RKO (cell line): ENCODE data around the gene PAPPA2.

Experiments
- DNase-seq: peaks from one replicate; pipeline ENCODE4 v3.0.0-alpha.2; 2016; ENCODE audit warnings: low spot score

PAPPA2 gene

DNA sequence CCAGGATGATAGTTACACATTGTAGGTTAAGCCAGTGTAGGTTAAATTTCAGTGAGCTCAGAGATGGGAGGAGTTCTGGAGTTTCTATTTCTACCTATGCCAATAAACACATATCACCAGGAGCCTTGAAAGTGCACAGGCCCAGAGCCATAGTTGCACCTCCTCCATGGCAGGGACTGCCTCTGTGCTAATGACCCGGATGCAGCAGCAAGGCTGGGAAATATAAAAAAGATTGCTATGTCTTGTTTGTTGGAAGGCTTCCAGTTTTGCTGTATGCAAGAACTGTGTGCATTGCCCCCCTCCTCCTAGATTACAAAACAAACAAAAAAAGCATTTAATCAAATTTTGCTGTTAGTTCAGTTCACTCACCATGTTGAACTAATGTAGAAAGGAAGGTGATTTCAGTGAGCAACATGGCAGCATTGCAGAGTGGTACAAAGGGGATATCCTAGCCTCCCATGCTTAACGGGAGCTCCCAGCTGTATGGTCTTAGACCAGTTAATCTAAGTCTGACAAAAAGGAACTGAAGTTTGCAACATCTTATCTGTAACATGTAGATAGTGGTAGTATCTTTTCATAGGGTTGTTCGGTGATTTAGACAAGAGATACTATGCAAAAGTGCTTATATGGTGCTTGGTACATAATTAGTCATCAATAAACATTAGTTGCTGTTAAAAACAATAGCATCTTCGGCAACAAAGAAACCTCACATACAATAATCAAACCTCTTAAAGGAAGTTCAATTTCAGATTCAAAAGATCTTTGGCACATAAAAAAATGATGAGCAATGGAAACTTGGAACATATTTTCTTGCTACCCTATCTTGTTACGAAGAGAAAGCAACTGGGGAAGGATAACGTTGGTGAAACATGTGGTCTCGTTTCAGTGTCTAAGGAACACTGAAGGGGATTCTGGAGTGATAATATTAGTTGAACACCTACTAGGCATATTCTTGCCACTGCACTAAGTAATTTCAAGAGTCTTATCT lies 392.1 kb downstream of the PAPPA2 start:
- no peak for DNase-seq

DNA sequence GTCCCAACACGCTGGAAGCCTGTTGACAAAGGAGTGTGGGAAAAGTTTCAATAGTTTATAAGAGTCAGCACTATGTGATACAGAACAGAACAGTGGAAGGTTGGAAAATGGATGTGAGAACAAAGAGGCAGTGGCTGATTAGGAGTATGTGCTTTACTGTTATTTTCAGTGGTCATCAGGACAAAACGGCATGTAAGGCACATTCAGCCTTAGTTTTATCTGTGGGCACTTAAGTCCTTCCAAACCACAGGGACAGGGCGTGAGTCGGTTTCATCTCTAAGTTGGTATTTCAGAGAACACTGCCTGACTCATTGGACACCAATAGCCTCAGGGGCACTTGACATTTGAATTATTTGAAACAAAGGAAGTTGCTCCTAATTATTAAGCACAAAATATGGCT lies 394.7 kb downstream of the PAPPA2 start:
- no peak for DNase-seq

DNA sequence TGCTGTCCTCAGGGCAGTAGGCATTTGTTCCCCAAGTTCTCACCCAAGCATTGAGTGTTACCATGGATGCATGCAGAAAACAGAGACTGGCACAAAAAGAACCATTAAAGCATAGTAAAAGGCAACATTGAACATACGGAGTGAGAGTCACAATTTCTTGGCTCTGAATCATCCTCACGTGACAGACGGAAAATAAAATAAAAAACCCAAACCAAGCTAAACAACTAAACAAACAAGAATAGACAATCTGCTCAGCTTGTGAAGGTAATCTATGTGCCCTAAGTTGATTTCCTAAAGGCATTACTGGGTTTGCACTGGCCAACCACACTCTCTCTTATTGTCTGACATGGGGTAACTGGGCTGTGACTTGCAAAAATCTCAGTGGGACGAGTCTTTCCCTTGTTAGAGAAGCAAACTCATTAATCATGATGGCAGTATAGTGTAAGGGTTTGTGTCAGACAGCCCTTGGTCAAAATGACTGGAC lies 395.5 kb downstream of the PAPPA2 start:
- no peak for DNase-seq

DNA sequence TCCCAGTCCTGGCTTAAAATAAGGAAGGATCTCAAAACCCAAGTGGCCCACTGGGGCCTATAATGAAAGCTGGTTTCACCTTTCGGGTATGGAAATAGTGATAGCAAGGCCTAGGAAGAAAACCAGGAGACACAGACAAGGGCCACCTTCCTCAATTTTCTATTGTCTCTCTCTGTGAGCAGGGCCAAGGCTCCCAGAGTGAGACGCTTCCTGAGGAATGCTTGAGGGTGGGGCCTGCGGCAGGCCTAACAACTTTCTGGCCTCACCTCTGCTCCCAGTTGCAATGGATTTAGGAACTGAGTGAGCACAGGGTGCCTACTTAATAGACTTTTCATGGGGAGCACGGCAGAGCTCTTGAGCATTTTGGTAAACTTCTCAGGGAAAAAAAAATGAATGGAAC lies 400.6 kb downstream of the PAPPA2 start:
- no peak for DNase-seq

DNA sequence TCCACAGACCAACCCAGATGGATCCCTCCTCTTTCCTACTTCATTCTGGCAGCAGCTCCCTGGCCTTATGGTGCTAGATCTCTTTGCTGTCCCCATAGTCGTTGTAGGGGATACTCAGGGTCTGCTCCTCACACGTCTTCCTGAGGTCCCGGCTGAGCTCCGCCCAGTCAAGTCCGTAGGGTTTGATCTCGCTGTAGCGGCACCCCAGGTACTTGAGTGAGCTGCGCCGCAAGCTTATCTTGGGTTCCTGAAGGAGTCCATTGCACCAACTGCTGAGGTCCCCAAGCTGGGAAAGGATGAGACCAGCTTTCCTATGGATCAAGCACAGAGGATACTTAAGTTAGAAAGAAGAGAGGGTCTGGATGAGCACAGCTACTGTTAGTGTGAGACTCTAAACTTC lies 401.2 kb downstream of the PAPPA2 start:
- no peak for DNase-seq

DNA sequence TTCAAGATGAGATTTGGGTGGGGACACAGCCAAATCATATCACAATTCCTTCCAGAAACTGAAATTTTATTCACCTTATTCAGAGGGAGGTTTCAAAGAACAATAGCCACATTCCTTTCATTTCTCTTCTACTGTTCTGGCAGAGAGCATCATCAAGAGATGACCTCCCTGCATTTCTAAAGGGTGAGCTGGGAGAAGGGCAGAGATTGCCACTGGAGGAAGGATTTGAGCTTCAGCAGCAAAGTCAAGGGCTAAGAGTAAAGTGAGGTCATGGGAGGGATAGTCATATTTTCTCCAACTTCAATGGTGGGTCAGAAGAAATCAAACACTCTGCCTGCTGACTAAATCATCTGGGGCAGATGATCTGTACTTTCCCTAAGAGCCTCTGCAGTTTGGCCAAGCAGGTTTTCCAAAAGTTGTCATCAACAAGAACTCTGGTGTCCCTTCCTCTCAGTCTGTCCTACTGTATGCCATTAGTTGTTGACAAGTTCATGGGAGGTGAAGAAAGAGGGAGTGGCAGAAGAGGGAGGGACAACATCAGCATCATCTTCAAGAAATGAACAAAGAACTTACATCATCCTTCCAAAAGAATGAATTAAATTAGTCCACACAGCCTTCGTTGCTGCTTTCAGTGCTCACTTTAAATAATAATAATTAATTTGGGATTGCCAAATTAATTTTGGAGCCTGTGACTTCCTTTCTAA lies 403.2 kb downstream of the PAPPA2 start:
- DNase-seq = no peak

DNA sequence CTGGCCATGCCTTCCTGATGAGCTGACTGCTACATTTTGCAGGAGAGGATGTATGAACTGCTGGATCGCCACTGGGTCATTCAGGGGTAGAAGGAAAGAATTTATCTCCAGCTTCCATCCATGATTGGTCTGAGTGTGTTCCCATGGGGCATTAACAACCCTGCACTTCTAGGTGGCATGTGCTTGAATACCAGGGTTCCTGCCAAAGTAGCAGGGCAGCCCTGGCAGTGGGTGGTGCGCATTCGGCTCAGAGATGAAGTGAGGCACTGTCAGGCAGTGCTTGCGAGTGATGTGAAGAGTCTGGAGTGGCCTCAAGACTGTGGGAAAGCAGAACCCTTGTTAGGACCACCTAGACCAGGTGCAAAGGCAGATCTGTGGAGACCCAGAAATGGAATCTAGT lies 406.6 kb downstream of the PAPPA2 start:
- DNase-seq = no peak

DNA sequence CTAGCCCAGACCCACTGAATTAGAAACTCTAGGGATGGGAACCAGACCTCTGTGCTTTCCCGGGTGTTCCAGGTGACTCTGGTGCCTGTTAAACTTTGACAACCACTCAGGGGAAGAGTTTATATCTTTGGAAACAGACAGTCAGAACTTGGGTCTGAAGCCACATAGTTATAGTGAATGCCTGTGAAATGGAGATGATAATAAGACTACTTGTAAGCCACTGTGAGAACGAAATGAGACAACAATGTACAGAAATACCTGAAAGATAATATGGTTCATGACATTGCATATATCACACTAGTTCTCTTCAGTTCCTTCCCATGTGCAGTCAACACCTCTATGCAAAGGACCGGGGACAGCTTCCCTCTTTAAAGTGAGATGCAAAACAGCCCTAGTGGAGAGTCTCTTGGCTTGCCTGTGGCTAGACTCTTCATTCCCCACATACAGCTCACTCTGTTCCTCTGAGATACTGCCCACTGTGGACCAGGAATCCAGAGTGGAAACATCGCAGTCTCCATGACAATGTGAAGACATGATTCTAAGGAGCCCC lies 414.1 kb downstream of the PAPPA2 start:
- no peak for DNase-seq

DNA sequence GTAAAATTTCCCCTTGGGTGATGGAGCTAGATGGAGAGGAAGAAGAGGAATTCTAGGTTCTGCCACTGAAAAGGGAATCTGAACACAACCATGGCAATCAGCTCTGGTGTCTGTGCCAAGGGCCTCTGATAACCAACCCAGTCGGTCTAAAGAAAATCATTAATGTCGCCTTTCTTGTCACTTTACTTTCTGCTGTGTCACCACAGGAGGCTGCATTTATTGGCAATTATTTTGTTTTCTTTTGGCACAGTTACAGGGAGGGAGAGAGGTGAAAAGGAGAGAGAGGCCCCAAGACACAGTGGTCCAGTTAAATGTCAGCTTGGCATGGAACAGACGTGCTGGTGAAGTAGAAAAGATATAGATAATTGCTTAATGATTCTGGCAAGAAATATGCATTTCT lies 414.6 kb downstream of the PAPPA2 start:
- DNase-seq = no peak

DNA sequence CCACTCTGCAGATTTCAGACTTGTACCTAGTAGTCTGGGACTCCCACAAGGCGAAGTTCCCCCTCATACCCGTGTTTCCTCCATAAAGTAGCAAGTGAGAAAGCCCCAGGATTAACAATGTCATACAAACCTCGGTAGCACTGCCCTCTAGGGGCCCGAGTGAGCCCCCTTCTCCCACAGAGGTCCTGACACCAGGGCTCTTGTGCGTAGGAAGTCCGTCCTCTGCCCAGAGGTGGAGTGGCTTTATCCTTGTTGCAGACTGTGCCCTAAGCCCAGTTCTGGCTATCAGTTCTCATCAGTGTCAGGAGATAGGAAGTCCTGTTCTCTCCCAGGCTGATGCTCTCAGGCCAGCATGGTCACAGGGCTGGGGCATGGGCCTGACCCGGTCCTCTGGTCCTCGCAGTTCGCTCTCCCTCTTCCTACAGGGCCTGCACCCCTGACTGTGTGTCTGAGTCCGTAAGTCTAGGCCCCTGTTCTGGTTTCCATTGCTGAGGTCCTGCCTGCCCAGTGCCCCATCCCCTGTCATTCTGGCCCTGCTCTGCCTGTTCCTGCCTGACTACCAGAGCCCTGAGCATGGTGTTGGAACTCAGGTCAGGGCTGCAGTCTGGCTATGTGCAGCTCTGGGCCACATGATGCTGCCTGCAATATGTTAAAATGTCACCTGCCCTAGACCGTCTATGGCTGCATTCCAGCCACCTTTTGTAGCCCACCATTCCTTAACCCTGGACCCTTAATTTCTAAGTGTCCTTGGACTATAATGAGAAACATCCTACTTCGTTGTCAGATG lies 416.0 kb downstream of the PAPPA2 start:
- no peak for DNase-seq

DNA sequence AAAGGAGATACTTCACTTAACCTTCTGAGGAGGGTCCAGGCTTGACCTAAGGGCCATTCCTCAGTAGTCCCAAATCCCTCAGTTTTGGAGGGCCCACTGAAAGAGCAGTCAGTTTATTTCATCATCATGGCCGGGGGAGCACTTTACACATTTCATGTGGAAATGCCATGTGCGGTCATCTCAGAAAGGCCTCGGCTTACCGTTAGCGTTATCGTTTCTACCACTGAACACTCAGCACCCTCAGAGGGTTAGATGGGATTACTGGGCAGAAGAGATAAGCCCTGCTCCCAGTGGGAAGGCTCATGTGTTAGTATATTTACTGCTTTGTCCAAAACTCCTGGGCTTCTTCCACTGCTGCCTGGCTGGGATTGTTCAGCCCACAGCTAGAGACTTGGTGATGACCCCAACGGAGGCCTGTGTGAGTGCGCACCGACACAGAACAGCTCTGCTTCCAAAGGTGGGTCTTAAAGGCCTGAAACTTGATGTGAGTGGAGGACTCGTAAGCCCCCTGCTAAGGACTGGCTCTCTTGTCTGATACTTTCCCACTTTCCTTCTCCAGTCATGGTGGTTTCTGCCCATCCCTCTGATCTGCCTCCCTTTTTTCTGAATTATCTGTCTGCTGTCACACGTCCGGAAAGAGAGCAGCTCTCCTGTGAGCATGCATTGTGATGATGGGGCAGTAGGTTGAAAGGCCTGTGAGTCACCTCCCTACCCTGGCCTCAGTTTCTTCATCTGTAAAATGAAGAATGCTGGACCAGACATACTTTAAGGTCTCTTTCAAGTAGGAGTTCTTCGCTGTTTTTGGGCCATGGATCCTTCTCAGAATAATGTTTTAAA lies 417.0 kb downstream of the PAPPA2 start:
- no peak for DNase-seq

DNA sequence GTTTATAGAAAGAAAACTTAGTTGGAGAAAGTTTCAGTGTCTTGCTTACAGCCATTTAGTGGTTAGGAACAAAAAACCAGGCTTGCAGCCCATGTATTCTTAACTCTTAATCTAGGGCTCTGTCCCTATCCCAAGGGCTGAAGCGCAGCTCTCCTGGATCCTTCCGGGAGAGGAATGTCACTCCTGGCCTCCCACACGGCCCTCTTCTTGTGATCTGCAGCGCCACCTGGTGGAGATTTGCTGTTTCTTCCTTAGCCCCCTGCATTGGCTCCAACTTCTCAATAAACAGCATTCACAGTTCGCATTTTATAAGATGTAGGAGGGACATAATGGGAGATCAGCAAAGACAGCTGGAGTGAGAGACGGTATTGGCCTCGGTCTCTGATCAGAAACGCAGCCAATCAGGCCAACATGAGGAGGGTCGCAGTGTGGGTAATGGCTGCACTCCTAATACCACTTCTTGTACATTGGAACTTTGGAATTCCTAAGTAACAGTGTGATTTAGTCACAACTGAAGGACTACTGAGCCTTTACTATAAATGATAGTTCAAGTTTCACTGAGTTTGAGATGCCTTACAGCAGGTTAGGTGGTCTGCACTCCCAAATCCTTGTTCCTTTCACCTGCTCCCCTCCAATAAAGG lies 418.1 kb downstream of the PAPPA2 start:
- DNase-seq = peak; percentile 66

DNA sequence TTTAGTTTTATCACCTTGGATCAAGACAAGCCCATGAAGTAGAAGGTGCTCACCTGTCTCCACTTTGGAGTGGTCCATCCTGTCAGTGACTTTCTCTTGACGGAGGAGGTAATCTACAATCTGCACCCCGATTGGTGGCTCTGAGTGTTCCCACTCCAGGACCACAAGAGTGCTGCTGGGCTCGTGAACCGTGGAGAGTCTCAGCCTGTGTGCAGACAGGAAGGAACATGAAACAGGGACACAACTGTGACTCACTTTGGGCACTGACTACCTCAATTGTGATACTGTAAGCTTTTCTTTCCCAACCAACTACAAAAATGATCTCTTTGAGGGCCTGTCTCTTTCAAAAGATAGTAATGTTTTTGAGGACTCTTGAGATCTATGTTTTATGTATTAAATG lies 421.3 kb downstream of the PAPPA2 start:
- DNase-seq = no peak

DNA sequence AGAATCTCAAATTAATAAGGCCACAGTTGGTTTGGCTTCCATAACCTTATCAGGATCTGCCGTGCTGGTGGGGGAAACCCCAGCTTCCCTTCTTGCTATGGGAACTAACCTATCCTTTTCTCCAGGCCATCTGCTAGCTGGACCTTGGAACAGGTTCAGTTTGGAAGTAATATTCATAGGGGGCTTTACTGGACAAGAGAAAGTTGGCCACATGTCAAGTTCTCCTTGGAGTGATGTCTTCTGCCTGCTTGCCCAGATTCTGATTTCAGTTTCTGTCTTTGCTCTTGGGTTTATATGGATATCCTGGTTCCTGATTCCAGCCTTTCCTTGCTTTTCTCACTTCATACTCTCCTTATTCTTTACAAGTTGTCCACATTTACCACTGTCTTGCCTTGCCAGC lies 421.9 kb downstream of the PAPPA2 start:
- DNase-seq = no peak

DNA sequence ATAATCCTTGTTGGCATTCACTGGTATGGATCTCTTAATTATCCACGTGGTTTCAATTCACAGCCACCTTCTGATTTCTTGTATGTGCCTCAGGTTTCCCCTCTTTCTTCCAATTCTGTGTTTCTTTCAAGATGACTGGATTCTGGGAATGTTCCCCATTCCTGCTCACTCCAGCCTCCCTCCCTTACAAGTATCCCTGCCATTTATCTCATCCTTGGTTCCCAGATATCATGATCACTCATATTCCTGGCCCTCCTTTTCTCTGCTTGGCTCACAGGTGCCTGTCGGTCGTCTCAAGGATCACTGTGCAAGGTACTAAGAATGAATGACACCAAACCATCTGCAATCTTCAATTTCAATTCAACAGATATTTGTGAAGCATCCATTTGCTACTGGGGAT lies 422.4 kb downstream of the PAPPA2 start:
- DNase-seq = no peak

DNA sequence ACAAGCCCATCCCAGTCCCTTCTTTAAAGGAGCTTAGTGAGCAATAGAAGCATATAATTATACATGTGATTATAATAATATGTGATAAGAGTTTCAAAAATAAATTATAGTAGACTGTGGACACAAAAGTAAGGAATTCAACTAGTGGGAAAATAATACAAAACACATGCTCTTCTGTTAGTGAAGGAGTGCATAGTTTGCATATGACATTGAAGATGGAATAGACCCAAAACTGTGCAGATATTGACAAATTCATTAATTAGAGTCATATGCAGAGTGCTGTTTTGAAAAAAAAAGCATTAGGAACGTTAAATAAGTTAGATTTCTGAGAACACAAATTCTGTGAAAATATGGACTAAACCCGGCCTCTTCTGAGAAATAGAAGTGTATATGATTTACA lies 422.8 kb downstream of the PAPPA2 start:
- no peak for DNase-seq

DNA sequence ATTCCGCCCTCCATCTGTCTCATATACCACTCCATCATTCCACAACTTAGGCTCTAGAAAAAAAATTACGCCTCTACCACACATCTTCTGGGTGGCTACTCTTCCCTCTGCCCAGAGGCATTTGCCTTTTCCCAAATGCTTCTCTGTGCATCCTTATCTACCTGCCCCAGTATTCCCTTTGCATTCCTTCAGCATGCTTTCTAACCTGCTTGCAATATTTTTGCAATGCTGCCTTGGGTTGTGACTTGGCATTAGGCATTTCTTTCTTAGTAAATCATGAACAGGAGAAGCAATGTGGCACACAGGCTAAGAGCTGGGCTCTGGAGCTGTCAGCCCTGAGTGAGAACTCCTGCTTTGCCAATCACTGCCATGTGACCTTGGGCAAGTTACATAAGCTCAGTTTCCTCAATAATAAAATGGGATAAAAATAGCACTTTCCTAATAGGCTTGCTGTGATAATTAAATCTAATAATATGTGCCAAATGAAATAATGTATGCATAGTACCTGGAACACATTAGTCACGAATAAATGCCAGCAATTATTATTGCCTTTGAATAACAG lies 425.6 kb downstream of the PAPPA2 start:
- DNase-seq = no peak

DNA sequence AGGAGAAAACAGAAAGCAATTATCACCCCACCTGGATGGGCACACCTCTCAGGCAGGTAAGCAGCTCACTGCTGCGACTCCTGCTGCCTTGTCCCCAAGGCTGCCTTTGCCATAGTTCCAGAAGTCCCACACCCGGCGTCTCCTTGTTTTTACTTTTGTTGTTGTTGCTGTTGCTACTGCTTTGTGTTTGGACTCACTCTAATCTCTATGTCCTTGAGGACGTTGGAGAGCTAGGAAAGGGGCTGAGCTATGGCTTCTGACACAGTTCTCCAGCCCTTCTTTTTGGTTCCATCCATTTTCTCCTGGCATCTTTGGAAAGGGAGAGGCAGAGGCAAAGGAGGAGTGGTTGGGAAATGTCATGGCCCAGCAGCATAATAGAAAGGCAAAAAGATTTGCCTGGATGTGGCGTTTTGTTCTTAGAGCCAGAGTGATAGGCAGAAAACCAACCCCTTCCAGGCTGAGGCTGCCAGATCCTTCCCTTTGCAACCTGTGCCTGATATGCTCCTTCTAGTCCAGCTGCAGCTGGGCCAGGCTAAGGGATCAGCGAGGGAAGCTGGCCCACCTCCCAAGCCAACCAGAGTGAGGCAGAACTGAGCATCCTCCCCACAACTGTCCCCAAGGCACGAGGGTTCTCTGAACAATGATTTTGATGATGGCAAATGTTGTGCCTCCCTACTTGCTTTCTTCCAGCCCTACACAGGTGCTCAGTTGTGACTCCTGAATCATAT lies 430.8 kb downstream of the PAPPA2 start:
- DNase-seq = no peak

DNA sequence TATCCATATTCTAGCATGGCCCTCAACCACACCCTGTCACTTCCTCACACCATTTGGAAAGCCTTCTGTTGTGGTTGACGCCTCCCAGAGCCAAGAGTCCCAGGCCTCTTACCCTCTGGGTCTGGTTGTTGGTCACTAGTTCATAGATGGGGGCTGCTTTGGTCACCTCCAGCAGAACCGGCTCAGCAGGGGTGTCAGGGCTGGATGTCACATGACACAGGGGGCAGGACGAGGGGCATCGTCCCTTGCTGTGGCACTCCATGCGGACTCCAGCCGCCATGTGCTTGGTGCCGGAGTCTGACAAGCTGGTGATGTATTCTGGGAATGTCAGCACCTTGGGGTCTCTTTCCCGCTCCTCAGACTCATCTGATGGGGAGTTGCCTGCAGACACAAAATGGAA lies 431.5 kb downstream of the PAPPA2 start:
- DNase-seq = no peak
